ENCODE data around the gene GRID1.

Gene GRID1

GRCh38 chr10:86366033-86366901 is at the start of gene GRID1:
Gene GRID1 (minus strand): TSS chr10:86366795.
- TF ChIP-seq CTCF (IDR thresholded peaks at IDR 0.05; ENCODE audit: extremely low read depth, insufficient read depth, missing control alignments) = no peak
- peak; percentile 75 for DNase-seq (ENCODE audit: low spot score)

GRCh38 chr10:86415583-86415982 is 49.0 kb upstream of the GRID1 start:
- TF ChIP-seq CTCF (IDR thresholded peaks at IDR 0.05; ENCODE audit: extremely low read depth, insufficient read depth, missing control alignments) = no peak
- in situ Hi-C loops (cut with MboI; ENCODE audit: low pct_unique_long_range_greater_than_20kb, low sequenced_read_pairs, unreplicated experiment) = no loop called here
- no peak for DNase-seq (ENCODE audit: low spot score)

More at GRCh38 chr10:86366033-86366901, at the start of gene GRID1:
- in situ Hi-C loops (cut with MboI; ENCODE audit: low pct_unique_long_range_greater_than_20kb, low sequenced_read_pairs, unreplicated experiment) = no loop called here

GRCh38 chr10:86415116-86415515 is 48.5 kb upstream of the GRID1 start:
- DNase-seq (ENCODE audit: low spot score) = no peak
- in situ Hi-C loops (cut with MboI; ENCODE audit: low pct_unique_long_range_greater_than_20kb, low sequenced_read_pairs, unreplicated experiment) = no loop called here

GRCh38 chr10:86413046-86413728 is 46.6 kb upstream of the GRID1 start:
- in situ Hi-C loops (cut with MboI; ENCODE audit: low pct_unique_long_range_greater_than_20kb, low sequenced_read_pairs, unreplicated experiment) = no loop called here
- DNase-seq (ENCODE audit: low spot score) = peak; percentile 68
- no peak for TF ChIP-seq CTCF (IDR thresholded peaks at IDR 0.05; ENCODE audit: extremely low read depth, insufficient read depth, missing control alignments)

More at GRCh38 chr10:86415116-86415515, 48.5 kb upstream of the GRID1 start:
- no peak for TF ChIP-seq CTCF (IDR thresholded peaks at IDR 0.05; ENCODE audit: extremely low read depth, insufficient read depth, missing control alignments)

GRCh38 chr10:86411852-86412560 is 45.4 kb upstream of the GRID1 start:
- TF ChIP-seq CTCF (IDR thresholded peaks at IDR 0.05; ENCODE audit: extremely low read depth, insufficient read depth, missing control alignments) = no peak
- no peak for DNase-seq (ENCODE audit: low spot score)
- in situ Hi-C loops (cut with MboI; ENCODE audit: low pct_unique_long_range_greater_than_20kb, low sequenced_read_pairs, unreplicated experiment) = no loop called here

- DNase-seq (ENCODE audit: low spot score) = peak; percentile 47
- in situ Hi-C loops (cut with MboI; ENCODE audit: low pct_unique_long_range_greater_than_20kb, low sequenced_read_pairs, unreplicated experiment) = no loop called here
- no peak for TF ChIP-seq CTCF (IDR thresholded peaks at IDR 0.05; ENCODE audit: extremely low read depth, insufficient read depth, missing control alignments)
Measured at GRCh38 chr10:86411281-86411841, 44.8 kb upstream of the GRID1 start.
